A549 (cell line): ENCODE data around the gene PPP2R5C.

Source experiments
- EHMT2 ChIP-seq: fragments of 200-600 bp; sonication (generic); IDR thresholded peaks from 2 replicates; pipeline ENCODE4 v1.6.1; 2016; ENCODE audit warnings: antibody characterized with exemption, low read depth, mild to moderate bottlenecking, moderate library complexity
- JUN ChIP-seq, 2 experiments: fragments of >200 bp; sonication (Bioruptor Twin); formaldehyde crosslinking; IDR thresholded peaks; 2 replicates in 1 of 2; 3 replicates in 1 of 2; pipeline ENCODE4 v1.6.1; 2016 to 2017
- RFX5 ChIP-seq: fragments of 450-650 bp; IDR thresholded peaks from 2 replicates; pipeline ENCODE4 v1.7.1; 2014; ENCODE audit warnings: antibody characterized with exemption, mild to moderate bottlenecking, moderate library complexity
- SMC3 ChIP-seq: fragments of >200 bp; sonication (Bioruptor Twin); formaldehyde crosslinking; IDR thresholded peaks from 3 replicates; pipeline ENCODE4 v1.6.1; 2018; ENCODE audit warnings: inconsistent platforms
- TF ChIP-seq, protein P1 (sequence below): fragments of >200 bp; sonication (Bioruptor Twin); formaldehyde crosslinking; IDR thresholded peaks from 3 replicates; pipeline ENCODE4 v1.5.1; 2016

- TF ChIP-seq, protein P1, sequence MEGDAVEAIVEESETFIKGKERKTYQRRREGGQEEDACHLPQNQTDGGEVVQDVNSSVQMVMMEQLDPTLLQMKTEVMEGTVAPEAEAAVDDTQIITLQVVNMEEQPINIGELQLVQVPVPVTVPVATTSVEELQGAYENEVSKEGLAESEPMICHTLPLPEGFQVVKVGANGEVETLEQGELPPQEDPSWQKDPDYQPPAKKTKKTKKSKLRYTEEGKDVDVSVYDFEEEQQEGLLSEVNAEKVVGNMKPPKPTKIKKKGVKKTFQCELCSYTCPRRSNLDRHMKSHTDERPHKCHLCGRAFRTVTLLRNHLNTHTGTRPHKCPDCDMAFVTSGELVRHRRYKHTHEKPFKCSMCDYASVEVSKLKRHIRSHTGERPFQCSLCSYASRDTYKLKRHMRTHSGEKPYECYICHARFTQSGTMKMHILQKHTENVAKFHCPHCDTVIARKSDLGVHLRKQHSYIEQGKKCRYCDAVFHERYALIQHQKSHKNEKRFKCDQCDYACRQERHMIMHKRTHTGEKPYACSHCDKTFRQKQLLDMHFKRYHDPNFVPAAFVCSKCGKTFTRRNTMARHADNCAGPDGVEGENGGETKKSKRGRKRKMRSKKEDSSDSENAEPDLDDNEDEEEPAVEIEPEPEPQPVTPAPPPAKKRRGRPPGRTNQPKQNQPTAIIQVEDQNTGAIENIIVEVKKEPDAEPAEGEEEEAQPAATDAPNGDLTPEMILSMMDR: no peak
- TF ChIP-seq EHMT2: no peak
- TF ChIP-seq RFX5: no peak
- TF ChIP-seq JUN (IDR thresholded peaks at IDR 0.05): no peak
- TF ChIP-seq SMC3: no peak
These were observed 24.9 kb upstream of the PPP2R5C start for GRCh38 chr14:101736585-101736984.
